Activated gamma-delta T cell (primary cell): ENCODE measurements around the gene LUZP4.
"Not testable (repeated sequence)": the region's sequence is repeated elsewhere in the genome, so short reads cannot be mapped to it uniquely, and the experiment has no call there.

Source experiments
- DNase-seq: peaks from one replicate; lab custom pipeline; 2025; lab: John Stamatoyannopoulos, UW

The LUZP4 gene

DNA sequence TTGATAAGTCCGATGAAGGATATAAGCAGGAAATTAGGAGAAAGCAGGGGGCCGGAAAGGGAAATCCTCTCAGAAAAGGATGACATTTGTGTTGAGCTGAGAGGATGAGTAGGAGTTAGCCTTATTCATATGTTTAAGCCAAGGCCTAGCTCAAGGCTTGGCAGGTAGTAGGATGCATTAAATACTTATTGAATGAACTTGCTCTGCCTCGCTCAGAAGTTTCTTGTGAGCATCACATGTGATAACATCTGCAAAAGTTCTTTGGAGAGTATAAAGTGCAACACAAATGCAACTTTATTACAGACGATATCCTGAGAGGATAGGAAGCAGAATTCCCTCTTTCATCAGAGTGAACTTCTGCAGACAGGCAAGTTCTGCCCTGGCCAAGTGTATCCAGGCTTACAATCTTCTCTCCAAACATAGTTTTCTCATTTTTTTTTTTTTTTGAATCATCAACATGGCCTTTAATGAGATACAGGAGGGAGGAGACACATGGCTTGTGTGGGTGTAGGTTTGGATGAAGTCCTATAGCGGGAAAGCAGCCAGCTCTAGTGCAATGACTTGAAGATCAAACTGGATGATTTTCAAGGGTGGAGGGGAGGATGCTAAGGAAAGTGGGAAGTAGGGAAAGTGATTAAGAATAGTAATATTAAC lies 48.1 kb downstream of the LUZP4 start:
- DNase-seq, result no peak

DNA sequence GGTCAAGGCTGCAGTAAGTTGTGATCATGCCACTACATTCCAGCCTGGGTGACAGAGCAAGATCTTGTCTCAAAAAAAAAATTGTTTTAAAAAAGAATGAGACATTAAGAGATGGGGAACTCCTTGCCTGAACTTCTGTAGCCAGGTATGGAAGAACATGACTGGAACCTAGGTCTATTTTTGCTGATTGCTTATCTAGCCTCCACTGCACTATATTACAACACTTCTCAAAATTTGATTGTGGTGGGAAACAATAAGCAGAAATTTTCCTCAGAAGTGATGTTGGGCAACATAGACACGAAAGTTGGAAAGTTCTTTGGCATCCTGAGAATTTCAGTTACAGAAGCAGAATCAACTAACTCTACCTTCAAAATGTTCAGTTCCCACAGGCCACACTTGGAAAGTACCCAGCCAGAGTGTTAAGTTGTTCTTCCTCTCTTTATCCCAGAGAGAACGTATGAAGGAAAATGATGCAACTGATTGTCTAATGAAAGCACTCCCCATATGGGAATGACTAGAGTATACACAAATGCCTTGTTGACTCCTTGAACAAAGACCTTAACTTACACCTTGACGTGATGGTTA lies 50.0 kb downstream of the LUZP4 start:
- no peak for DNase-seq

DNA sequence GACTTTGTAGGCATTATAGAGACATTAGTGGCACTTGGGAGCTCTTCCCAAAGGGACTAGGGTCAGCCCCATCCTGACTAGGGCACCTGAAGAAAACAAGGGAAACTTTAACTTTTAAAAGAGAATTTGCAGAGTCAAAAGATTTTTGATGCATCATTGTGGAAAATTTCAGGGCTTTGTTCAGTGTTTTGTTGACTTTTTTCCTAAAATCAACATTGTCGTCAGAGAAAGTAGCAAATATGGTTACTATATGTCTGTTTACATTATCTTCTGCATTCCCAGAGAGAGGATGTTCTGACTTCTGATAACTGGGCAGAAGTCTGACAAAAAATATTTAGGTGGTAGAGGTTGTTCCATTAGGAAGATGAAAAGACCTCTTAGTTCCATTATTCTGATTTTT lies 51.9 kb downstream of the LUZP4 start:
- DNase-seq, result no peak

DNA sequence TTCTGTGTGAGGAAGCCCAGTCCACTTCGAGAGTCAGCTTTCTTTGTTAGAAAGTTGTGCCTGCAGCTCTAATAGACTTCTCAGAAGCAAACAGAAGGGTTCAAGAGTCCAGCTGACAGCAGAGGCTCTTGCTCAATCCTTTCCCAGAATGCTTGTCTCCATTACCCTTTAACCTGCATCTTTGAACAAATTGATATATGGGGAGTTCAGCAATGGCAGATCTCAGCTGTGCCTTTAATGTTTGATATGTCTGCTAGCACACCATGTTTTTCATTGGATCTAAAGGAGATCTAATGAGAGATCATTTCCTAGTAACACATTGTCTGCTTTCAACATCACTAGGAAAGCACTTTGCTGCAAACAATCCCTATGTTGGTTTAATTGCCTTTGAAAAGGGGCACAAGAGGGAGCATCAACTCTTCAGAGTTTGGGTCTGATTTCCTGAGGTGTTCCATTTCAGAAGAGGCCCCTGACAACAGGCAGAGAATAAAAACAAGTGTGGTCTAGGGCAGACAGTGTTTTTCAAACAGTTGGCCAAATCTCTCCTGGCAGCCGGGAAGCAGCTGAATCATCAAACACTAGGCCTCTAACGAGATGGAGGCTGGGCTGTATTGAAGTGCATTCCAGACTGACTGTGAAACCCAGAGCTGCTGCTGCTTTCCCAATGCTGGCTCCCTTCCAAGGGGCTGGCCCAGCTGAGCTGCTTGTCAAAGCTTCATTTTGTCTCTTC lies 55.5 kb downstream of the LUZP4 start:
- no peak for DNase-seq

DNA sequence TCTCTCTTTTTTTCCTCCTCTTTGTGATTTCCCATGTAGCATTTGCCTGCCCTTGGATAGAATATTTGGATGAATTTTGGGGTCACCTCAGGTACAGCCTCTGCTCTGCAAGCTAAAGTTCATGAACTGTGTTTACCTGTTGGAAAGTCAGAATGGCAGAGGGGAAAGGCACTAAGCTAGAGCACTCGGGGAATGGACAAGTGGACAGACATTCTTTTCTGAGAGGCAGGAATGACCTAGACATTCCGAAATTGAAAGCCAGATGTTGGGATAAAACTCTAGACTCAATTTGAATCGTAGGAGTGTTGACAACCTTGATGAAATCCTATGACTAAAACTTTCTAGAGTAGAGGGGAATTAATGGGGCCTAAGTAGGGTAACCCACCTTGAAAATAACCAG lies 56.1 kb downstream of the LUZP4 start:
- no peak for DNase-seq

DNA sequence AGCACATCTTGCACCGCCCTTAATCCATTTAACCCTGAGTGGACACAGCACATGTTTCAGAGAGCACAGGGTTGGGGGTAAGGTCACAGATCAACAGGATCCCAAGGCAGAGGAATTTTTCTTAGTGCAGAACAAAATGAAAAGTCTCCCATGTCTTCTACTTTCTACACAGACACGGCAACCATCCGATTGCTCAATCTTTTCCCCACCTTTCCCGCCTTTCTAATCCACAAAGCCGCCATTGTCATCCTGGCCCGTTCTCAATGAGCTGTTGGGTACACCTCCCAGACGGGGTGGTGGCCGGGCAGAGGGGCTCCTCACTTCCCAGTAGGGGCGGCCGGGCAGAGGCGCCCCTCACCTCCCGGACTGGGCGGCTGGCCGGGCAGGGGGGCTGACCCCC lies 57.2 kb downstream of the LUZP4 start:
- not testable (repeated sequence) for DNase-seq

DNA sequence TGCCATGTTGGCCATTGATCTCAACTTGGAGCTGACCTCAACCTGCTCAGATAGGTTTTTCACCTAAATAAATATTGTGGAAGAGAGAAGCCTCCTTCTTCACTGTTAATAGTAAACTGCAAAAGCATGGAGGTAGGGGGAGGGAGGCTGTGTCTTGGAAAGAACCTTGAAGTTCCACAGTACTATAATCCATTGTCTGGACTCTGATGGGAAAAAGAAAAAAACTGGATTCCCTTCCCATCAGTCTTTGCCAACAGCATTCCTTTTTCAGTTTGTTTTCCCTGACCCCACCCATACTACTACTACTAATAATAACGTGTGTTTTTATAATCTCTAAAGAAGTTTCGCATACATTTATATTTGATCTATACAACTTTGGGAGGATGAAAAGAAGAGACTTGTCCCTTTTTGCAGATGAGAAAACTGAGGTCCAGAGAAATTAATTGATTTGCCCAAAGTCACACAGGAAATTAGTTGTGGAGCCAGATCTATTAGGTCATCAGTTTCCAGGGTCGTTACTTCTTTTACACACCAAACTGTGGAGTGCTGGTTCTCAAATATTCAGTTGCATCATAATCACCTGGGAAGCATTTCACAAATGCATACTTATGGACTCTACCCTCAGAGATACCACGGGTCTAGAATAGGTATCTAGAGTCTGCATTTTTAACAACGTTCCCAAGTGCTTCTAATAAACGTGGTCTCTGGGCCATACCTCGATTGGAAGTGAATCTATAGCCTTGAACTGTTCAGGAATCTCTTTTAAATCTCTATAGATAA lies 59.1 kb downstream of the LUZP4 start:
- no peak for DNase-seq

DNA sequence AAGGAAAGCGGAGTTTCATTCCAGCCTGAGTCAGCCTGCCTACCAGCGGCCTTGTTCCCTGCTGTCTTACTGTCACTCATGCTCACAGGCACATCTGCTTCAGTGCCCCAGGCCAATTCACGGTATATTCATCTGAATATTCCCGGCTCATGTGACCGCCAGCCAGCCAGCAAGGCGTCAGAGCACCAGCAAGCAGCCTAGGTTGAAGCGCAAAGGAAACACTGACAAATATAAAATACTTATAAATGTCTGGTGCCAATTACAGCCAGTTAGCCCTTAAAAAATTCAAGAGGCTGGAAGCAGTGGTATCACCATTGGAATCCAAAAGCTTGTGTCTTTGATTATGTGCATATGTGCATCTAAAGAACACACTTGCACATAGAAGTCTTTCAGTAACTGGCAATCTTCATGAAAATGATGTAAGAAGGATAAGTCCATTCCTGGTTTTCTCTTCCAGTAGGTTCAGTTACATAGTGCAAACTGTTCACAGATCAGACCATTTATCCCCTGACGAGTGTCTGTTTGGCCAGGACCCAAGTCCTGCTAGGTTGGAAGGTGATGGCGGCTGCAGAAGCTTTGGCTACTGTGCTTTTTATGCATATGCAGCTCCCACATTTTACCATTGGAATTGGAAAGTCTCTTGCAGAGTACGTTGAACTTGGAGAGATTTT lies 61.3 kb downstream of the LUZP4 start:
- DNase-seq, result no peak

DNA sequence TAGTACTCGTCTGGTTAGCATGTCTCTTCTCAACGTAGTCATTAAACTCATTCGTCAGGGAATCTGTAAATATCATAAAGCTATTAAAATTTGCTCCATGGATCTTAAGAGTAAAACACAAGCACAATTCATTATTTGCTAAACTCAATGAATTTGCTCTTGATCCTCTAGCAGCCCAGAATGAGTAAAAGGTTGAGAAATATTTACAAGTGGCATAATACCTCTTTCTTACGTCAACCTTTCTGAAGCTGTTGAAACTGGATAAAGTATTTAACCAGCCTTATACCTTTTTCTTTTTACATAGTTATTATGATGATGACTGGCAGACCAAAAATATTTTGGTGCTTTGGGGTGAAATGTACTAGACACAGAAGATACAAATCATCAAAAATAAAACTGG lies 66.9 kb downstream of the LUZP4 start:
- DNase-seq, result no peak
